ENCODE data around the gene PLXND1.
A peak's percentile ranks its signal among the peaks of the same experiment; 100 is the strongest.

Gene PLXND1

GRCh38 chr3:129599607-129600006 is 6.9 kb downstream of the PLXND1 start:
- peak; percentile 70 for DNase-seq

- DNase-seq = no peak
Observed at GRCh38 chr3:129599073-129599472, 7.4 kb downstream of the PLXND1 start.

DNA sequence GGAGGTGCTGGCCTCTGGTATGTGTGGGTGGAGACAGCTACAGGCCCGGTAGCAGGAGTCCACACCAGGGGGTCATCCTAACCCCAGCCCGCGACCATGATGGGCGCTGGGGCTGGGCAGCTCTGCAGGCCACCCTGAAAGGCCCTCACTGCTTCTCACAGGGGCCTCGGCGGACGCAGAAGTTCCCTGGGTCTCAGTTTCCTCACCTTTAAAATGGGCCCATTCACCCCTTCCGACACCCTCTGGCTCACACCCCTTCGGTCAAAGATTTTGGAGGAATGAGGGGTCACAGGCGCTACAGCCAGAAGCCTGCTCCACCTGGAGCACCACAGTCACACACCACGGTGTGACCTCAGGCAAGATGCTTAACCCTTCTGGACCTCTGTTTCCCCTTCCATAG is 8.0 kb downstream of the PLXND1 start:
- DNase-seq = no peak

GRCh38 chr3:129598000-129598381 is 8.5 kb downstream of the PLXND1 start:
- no peak for DNase-seq

GRCh38 chr3:129597087-129597999 is 9.1 kb downstream of the PLXND1 start:
- peak; percentile 62 for DNase-seq

GRCh38 chr3:129596194-129597086 is 10.0 kb downstream of the PLXND1 start:
- DNase-seq = peak; percentile 72

DNA sequence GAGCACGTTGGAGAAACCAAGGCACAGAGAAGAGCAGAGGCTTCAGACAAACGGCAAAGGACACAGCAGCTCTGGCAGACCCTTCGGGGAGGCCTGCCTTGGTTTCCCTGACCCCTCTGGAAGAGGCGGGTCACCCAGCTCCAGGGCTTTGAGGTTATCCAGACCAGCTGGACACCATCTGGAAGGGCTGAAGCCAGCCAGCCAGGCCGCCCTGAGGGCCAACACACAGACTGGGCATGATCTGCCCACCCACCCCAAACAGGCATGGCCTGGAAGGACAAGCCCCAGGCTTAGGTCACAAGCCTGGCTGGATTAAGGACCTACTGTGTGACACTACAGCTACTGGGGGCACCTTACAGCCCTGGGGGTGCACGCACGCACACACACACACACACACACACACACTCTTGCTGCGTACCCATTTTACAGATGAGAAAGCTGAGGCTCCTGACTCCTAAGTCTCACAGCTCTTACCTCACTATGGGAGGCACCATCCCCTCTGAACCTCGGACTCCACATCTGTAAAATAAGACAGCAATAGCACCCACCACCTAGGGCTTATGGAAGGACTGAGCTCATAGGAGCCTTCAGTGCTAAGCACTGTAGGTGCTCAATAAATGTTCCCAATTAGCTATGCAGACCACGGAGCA is 10.8 kb downstream of the PLXND1 start:
- DNase-seq = no peak

GRCh38 chr3:129594907-129595390 is 11.5 kb downstream of the PLXND1 start:
- no peak for DNase-seq

GRCh38 chr3:129594409-129594808 is 12.1 kb downstream of the PLXND1 start:
- no peak for DNase-seq

DNA sequence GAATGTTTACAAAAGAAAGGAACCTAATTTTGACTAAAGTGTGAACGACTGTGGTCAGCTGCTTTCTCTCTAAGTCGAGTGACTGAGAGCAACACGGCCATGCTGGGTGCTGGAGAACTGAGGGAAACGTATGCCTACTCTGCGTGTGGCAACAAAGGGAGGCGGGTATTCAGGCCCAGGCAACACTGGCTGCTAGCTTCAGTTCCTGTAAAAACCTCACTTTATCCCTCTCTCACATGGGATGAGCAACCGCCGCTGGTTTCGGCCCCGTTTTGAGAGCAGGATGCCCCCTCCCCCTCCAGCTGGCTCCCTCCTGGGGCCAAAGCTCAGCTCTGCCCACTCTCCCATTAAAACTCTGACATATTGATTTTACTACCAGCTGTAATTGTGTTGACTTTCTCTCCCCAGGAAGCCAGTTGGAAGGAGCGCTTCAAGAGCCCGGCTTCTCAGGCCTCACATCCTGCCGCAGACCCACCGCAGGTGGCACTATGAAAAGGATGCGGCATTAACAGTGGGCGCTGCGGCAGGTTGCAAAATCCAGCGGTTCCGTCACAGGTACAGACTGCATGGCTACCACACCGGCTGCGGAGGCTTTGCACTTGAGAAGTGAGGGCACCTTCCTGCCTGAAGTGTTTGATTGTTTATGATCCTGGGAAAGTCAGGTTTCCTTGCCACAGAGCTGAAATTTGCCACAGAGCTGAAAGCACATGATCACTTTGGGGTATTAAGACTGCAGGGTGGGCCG is 12.7 kb downstream of the PLXND1 start:
- peak; percentile 56 for DNase-seq

GRCh38 chr3:129593230-129593594 is 13.3 kb downstream of the PLXND1 start:
- DNase-seq = peak; percentile 54

DNA sequence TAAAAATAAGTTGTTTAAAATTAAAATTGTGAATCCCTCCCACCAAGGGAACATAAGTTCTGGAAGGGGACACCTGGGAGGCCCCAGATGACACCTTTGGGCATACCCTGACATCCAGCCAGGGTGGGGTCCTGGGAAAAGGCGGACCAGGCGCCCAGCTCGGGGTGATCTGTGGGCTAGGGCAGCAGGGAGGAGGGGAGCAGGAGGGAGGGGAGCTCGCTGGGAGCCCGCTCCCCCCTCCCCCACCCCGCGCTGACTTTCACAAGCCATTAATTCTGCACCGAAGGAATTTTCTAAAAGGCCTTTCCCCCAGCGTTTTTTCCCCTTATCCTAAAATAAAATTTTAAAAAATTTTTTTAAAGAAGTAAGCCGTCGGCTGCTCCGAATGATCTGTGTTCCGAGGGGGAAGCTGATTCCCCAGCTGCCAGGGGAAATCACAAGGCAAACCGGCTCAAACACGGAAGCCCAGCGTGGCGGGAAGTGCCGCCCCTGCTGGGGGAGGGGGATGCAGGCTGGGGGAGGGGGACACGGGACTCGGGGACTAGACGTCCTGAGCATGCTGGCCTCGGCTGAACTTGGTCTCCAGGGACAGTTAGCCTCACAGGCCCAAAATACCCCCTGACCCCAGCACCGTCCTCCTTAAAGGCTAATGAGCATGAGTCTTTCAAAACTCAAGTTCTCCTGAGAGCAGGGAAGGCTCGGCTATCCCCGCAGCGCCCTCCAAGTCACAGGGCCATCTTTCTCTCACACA is 13.9 kb downstream of the PLXND1 start:
- DNase-seq = peak; percentile 57

DNA sequence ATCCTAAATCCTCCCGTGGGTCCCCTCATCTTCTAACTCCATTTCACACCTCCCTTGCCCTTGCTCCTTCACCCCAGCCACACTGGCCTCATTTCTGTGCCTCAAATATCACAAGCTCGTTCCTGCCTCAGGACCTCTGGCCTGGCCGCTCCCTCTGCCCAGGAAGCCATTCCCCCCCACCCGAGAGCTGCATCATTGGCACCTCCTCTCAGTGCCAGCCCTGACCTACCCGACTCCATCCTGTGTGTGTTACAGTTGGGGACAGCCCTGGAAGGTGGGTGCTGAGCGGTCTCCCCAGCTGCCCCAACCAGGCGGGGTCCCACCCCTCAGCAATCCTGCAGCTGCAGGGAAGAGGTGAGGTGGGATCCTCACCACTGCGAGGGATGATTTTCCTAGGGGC is 14.5 kb downstream of the PLXND1 start:
- DNase-seq = no peak

DNA sequence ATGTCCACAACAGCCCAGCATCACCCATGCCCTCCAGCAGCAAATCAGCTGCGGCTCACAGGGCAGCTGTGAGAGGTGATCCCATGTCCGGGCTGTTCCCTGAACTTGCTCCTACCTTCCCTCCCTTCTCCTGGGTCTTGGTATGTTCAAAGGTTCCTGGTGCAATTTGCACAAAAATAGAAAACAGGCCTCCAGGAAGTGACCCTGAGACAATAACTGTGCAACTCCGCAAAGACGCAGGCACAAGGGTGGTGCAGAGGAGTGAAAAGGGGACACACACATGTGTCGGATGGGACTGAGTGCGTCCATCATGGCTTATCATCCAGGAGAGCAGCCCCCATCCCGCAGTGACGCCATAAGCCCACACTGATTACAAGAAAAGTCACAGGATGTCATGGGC is 16.3 kb downstream of the PLXND1 start:
- DNase-seq = no peak

GRCh38 chr3:129587566-129588210 is 18.8 kb downstream of the PLXND1 start:
- no peak for DNase-seq

- peak; percentile 64 for DNase-seq
Observed at GRCh38 chr3:129586746-129587430, 19.6 kb downstream of the PLXND1 start.

GRCh38 chr3:129585949-129586657 is 20.4 kb downstream of the PLXND1 start:
- peak; percentile 72 for DNase-seq

DNA sequence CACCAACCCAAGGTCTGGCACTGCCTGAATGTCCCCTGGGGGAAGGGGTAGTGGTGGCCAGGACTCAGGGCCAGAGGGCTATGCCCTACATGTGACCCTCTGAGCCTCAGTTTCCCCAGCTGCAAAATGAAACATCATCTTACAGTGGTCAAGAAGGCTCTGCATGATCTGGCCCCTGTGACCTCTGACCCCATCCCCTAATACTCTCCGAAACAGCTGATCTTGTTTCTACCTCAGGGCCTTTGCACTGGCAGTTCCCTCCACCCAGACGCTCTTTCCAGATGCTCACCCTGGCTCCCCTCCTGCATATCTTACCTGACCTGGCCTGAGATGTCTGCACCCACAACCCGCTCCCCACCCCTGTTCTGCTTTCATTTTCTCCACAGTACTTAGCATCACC is 21.8 kb downstream of the PLXND1 start:
- no peak for DNase-seq

GRCh38 chr3:129583289-129583688 is 23.2 kb downstream of the PLXND1 start:
- DNase-seq = no peak

- no peak for DNase-seq
Observed at GRCh38 chr3:129582799-129583198, 23.7 kb downstream of the PLXND1 start.

All from hematopoietic multipotent progenitor cell treated with erythropoietin and hydrocortisone succinate and interleukin-3 and kit ligand, for 6 days (in vitro differentiated cells).